Coronary artery (tissue), 2 donors: ENCODE results near the gene FOXL2.
"Not testable (repeated sequence)": the region's sequence is repeated elsewhere in the genome, so short reads cannot be mapped to it uniquely, and the experiment has no call there.

Source experiments
- DNase-seq: peaks from one replicate; pipeline ENCODE4 v3.0.0-alpha.2; 2017; ENCODE audit warnings: low spot score
- H3K27ac ChIP-seq, 2 donors: fragments of 200-600 bp; sonication (generic); one replicate each; pipeline ENCODE4 v1.5.1; 2016 to 2019
- H3K4me3 ChIP-seq: fragments of 200-600 bp; sonication (generic); 2 replicates; pipeline ENCODE4 v1.5.1; 2016; ENCODE audit warnings: mild to moderate bottlenecking, moderate library complexity
- TF ChIP-seq, protein P1 (sequence below): fragments of 200-600 bp; sonication (generic); IDR thresholded peaks from one replicate; pipeline ENCODE4 v1.5.1; 2019; ENCODE audit warnings: antibody characterized with exemption

Gene FOXL2

DNA sequence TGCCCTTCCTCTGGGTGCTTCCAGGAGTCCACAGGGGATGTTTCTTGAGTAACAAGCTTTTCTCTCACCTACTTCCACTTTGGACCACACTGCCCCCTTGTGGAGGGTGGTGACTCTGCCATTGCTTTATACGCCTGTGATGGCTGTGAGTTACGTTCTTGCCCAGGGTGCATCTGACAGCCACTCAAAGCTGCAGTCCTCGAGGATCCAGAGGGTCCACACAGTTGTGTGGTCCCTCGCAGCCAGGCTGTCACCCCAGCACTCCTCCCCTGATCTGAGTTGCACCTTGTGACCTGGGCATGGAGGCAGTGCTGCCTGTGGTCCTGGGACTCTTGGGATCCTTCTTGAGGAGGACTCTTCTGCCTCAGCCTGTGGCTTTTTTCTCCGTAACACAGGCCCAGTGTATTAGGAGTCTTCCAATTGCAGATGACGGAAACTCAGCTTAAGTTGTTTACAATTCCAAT lies 23.4 kb downstream of the FOXL2 start:
- TF ChIP-seq, protein P1, sequence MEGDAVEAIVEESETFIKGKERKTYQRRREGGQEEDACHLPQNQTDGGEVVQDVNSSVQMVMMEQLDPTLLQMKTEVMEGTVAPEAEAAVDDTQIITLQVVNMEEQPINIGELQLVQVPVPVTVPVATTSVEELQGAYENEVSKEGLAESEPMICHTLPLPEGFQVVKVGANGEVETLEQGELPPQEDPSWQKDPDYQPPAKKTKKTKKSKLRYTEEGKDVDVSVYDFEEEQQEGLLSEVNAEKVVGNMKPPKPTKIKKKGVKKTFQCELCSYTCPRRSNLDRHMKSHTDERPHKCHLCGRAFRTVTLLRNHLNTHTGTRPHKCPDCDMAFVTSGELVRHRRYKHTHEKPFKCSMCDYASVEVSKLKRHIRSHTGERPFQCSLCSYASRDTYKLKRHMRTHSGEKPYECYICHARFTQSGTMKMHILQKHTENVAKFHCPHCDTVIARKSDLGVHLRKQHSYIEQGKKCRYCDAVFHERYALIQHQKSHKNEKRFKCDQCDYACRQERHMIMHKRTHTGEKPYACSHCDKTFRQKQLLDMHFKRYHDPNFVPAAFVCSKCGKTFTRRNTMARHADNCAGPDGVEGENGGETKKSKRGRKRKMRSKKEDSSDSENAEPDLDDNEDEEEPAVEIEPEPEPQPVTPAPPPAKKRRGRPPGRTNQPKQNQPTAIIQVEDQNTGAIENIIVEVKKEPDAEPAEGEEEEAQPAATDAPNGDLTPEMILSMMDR, result peak; percentile 67
- H3K27ac ChIP-seq, result no peak overlapping the region
- no peak overlapping the region for H3K4me3 ChIP-seq
- no peak for DNase-seq

DNA sequence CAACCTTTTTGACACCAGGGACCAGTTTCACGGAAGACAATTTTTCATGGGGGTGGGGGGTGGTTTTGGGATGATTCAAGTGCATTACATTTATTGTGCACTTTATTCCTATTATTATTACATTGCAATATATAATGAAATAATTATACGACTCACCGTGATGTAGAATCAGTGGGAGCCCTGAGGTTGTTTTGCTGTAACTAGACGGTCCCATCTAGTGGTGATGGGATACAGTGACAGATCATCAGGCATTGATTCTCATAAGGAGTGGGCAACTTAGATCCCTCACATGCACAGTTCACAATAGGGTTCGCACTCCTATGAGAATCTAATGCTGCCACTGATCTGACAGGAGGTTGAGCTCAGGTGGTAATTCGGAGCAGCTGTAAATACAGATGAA lies 24.5 kb downstream of the FOXL2 start:
- not testable (repeated sequence) for H3K4me3 ChIP-seq, H3K27ac ChIP-seq

DNA sequence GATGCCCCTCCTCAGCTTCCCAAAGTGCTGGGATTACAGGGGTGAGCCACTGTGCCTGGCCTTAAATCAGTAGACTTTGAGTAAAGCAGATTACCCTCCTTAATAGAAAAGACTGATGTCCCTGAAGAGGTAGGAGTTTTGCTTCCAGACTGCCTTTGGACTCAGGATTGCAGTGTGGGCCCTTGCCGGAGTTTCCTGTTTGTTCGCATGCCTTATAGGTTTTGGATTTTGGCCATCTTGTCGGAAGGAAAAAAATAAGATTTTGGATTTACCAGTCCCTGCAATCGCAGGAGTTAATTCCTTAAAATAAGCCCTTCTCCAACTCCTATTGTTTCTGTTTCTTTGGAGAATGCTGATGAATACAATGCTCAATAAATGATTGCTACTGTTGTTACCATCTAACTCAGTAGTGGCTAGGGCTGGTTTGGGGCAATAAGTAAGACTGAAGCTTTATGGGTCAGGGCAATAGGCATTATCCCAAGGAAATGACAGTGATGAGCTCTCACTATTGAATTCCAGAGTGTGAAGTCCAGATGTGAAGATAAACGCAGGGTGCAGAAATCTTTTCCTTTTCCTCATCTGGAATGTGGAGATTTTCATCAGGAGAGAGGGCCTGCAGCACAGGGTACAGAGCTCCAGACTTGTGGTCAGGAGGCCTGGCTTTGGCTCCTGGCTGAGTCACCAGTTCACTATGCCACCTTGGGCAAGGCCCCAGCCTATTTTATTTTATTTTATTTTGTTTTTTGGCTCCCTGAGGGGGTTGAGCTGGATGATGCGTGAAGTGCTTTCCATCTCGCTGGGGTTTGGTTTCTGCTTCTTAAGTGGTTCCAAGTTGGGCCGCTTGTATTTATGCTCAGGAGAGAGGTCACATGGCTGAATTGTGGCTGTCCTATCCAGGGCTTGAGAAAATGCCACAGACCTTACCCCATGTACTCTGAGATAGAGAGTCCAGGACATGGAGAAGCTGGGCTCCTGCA lies 25.3 kb downstream of the FOXL2 start:
- TF ChIP-seq, protein P1, result no peak
- DNase-seq, result no peak
- Histone ChIP-seq H3K4me3 (no peak overlapping the region), H3K27ac (no peak overlapping the region)

More for the DNA sequence above, 24.5 kb downstream of the FOXL2 start:
- DNase-seq, result not testable (repeated sequence)

DNA sequence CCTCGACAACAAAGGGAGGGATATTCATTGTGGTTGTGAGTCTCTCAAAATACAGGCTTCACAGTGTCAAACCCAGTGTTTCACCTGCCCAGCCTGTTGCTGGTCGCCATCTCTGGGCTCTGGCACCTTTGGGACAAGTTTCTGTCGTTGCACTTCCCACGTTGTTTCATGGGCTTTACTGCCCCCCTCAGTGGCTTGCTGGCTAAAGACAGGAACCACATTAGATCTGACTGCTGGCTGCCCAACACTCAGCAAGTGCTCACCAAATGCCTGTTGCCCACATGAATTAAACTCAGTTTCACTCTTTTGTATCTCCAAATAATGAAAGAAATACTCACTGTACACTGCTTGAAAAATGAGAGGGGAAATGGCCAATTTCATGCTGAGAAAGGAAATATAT lies 27.6 kb downstream of the FOXL2 start:
- TF ChIP-seq, protein P1, result no peak
- H3K27ac ChIP-seq, result no peak overlapping the region
- H3K4me3 ChIP-seq, result no peak overlapping the region
- no peak for DNase-seq

DNA sequence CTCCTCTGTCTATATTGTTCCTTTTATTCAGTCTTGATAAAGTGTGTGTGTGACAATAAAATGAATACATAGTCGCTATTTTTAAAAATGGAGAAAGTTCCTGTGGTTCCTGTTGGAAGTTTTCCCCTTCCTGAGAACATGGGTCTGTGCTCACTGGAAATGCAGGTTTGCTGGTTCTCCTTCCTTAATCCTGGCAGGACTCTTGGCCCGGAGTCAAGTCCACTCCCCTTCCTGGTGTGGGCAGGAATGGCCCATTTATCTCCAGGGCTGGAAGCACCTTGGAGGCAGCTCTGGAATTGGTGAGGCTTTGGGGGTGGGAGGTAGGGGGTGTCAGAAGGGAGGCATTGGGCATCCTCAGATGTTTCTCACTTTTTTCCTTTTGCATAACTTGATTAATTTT lies 30.1 kb downstream of the FOXL2 start:
- TF ChIP-seq, protein P1, result no peak
- H3K4me3 ChIP-seq, result no peak overlapping the region
- no peak for DNase-seq
- no peak overlapping the region for H3K27ac ChIP-seq

DNA sequence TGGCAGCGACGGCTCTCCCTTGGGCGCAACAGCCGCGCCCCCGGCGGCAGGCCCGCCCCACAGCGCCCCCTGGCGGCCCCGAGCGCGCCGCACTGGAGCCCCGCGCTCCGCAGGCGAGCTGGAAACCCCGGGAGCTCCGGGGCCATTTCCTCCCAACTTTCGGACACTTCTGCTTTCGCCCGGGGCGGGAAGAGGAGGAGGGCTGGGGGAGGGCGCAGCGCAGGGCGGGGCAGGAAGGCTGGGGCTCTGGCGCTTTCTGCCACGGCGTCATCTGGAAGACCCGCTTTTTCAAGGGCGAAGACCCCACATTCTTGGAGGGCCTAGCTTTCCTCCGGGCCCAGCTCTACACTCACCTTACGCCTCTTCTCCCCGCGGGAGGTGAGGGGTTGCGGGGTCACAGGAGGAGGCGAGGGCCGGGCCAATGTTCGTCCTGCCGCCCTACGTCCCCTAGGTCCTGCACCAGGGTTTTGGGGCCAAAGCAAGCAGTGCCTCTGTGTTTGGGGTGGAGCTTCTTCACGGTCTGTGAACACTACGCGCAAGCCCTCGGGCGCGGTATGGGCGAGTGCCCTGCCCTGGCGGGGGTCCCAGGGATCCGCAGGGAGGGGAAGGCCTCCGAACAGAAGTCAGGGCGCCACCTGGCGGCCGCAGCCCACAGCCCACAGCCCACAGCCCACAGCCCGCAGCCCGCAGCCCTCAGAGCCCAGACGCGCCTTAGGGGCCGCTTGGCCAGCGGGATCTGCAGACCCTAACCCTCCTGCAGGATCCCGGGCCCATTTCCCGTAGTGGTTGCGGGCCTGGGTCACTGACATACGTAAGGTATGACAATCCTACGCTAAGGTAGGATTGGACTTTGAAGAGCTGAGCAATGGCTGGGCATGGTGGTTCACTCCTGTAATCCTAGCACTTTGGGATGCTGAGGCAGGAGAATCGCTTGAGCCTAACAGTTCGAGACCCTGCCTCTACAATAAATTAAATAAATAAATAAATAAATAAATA lies 31.1 kb downstream of the FOXL2 start:
- TF ChIP-seq, protein P1, result peak; percentile 78
- peak; percentile 92 for DNase-seq
- H3K4me3 ChIP-seq, result peak overlapping the region; percentile 81
- peak overlapping the region; percentile 77 to 92 for H3K27ac ChIP-seq
